ENCODE data around the gene TSPAN16. TPM values are rescaled to one million over a fixed set of nuclear protein-coding genes. Genes with fewer than 3 reads are reported as not detected.

Gene TSPAN16
- total and polyA plus RNA-seq, 2 of the 13 experiments (the other 11 are each of a cell fraction or from before 2014, with no cell fraction given), result not detected

DNA sequence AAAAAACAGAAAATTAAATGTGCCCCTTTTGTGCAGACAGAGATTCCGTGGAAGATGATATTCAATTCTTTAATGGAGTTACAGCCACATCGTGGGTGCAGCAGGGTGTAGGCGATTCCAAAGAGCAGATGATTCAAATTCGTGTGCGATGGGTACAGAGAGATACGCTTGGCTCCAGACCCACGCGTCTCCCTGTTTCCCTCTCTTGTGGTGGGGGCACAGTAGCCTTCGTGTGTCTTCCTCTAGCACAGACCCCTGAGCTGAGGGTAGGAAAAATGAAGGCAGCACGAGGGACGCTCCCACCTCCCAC lies 4.8 kb downstream of the TSPAN16 start:
- no peak for ATAC-seq
- in situ Hi-C loops (cut with HindIII; ENCODE audit: extremely low pct_ligation_motif_present, low pct_unique_long_range_greater_than_20kb), result no loop called here
- H3K4me1 ChIP-seq (ENCODE audit: insufficient read depth, low read length), result peaks cover 22% of the 10 kb centered on the region
- TF ChIP-seq CCDC6 (CRISPR knock-in tag; IDR thresholded peaks at IDR 0.05) (no peak), POGZ (CRISPR knock-in tag; IDR thresholded peaks at IDR 0.05) (no peak), TARDBP (CRISPR knock-in tag; IDR thresholded peaks at IDR 0.05) (no peak), ZNF124 (CRISPR knock-in tag; IDR thresholded peaks at IDR 0.05) (no peak), RARG (CRISPR knock-in tag; IDR thresholded peaks at IDR 0.05; ENCODE audit: low read depth) (no peak), ZNF350 (CRISPR knock-in tag; IDR thresholded peaks at IDR 0.05; ENCODE audit: borderline replicate concordance, low read depth) (no peak), ZNF547 (CRISPR knock-in tag; IDR thresholded peaks at IDR 0.05) (no peak), ZSCAN25 (CRISPR knock-in tag; IDR thresholded peaks at IDR 0.05) (no peak), SP1 (IDR thresholded peaks at IDR 0.05) (no peak), SP1 (CRISPR knock-in tag; IDR thresholded peaks at IDR 0.05) (no peak), ZNF296 (CRISPR knock-in tag; conservative IDR thresholded peaks at IDR 0.05) (no peak), SOX5 (CRISPR knock-in tag; IDR thresholded peaks at IDR 0.05; ENCODE audit: borderline replicate concordance) (no peak), U2AF1 (optimal IDR thresholded peaks at IDR 0.05; ENCODE audit: low read depth, low read length) (no peak), KLF6 (CRISPR knock-in tag; IDR thresholded peaks at IDR 0.05) (no peak), ZNF83 (CRISPR knock-in tag; IDR thresholded peaks at IDR 0.05; ENCODE audit: borderline replicate concordance) (no peak), MTF2 (CRISPR knock-in tag; IDR thresholded peaks at IDR 0.05; ENCODE audit: borderline replicate concordance) (no peak), ELF1 (CRISPR knock-in tag; IDR thresholded peaks at IDR 0.05) (no peak)
- TF ChIP-seq, protein P1, sequence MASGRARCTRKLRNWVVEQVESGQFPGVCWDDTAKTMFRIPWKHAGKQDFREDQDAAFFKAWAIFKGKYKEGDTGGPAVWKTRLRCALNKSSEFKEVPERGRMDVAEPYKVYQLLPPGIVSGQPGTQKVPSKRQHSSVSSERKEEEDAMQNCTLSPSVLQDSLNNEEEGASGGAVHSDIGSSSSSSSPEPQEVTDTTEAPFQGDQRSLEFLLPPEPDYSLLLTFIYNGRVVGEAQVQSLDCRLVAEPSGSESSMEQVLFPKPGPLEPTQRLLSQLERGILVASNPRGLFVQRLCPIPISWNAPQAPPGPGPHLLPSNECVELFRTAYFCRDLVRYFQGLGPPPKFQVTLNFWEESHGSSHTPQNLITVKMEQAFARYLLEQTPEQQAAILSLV (CRISPR knock-in tag; IDR thresholded peaks at IDR 0.05; ENCODE audit: borderline replicate concordance), result no peak
- TF ChIP-seq, protein P2, sequence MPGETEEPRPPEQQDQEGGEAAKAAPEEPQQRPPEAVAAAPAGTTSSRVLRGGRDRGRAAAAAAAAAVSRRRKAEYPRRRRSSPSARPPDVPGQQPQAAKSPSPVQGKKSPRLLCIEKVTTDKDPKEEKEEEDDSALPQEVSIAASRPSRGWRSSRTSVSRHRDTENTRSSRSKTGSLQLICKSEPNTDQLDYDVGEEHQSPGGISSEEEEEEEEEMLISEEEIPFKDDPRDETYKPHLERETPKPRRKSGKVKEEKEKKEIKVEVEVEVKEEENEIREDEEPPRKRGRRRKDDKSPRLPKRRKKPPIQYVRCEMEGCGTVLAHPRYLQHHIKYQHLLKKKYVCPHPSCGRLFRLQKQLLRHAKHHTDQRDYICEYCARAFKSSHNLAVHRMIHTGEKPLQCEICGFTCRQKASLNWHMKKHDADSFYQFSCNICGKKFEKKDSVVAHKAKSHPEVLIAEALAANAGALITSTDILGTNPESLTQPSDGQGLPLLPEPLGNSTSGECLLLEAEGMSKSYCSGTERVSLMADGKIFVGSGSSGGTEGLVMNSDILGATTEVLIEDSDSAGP (CRISPR knock-in tag; IDR thresholded peaks at IDR 0.05; ENCODE audit: borderline replicate concordance), result no peak
- TF ChIP-seq, protein P3, sequence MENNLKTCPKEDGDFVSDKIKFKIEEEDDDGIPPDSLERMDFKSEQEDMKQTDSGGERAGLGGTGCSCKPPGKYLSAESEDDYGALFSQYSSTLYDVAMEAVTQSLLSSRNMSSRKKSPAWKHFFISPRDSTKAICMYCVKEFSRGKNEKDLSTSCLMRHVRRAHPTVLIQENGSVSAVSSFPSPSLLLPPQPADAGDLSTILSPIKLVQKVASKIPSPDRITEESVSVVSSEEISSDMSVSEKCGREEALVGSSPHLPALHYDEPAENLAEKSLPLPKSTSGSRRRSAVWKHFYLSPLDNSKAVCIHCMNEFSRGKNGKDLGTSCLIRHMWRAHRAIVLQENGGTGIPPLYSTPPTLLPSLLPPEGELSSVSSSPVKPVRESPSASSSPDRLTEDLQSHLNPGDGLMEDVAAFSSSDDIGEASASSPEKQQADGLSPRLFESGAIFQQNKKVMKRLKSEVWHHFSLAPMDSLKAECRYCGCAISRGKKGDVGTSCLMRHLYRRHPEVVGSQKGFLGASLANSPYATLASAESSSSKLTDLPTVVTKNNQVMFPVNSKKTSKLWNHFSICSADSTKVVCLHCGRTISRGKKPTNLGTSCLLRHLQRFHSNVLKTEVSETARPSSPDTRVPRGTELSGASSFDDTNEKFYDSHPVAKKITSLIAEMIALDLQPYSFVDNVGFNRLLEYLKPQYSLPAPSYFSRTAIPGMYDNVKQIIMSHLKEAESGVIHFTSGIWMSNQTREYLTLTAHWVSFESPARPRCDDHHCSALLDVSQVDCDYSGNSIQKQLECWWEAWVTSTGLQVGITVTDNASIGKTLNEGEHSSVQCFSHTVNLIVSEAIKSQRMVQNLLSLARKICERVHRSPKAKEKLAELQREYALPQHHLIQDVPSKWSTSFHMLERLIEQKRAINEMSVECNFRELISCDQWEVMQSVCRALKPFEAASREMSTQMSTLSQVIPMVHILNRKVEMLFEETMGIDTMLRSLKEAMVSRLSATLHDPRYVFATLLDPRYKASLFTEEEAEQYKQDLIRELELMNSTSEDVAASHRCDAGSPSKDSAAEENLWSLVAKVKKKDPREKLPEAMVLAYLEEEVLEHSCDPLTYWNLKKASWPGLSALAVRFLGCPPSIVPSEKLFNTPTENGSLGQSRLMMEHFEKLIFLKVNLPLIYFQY (CRISPR knock-in tag; IDR thresholded peaks at IDR 0.05; ENCODE audit: borderline replicate concordance), result no peak

More for the DNA sequence above, 4.8 kb downstream of the TSPAN16 start:
- DNase-seq (ENCODE audit: low spot score), result no peak
- H3K79me2 ChIP-seq (ENCODE audit: insufficient read depth, low read length), result no peaks in the 10 kb centered on the region
- POLR2A ChIA-PET, result no interaction called here
- FAIRE-seq, result no peak
- H3K4me2 ChIP-seq (ENCODE audit: low read depth, low read length), result no peak overlapping the region
- no peak overlapping the region for H3K9ac ChIP-seq (ENCODE audit: insufficient read depth, low read depth, low read length)
- no TSS peak for BruUV-seq (replicated peaks)
- peaks cover 3 to 15% of the 10 kb centered on the region in 2 experiments; a peak in 3 of 5 replicates for H3K27me3 ChIP-seq (ENCODE audit: control insufficient read depth in 1 of 2, insufficient read depth in 2 of 2, low read length in 2 of 2)
- 67% methylated on average over 11 of the region's 11 CpGs for WGBS (ENCODE audit: low lambda C conversion rate)
- H3K27ac ChIP-seq (ENCODE audit: extremely low read length, insufficient read depth, low read length), result no peak overlapping the region
- no peak overlapping the region for H2AFZ ChIP-seq (ENCODE audit: low read length)
- no peaks in the 10 kb centered on the region for H3K9me3 ChIP-seq (ENCODE audit: low read length)
- no peaks in the 10 kb centered on the region for H3K36me3 ChIP-seq (replicated peaks in 1 of 2; ENCODE audit: control insufficient read depth in 1 of 2, insufficient read depth in 2 of 2, low read length in 2 of 2)
- H3K4me3 ChIP-seq (replicated peaks in 1 of 3; ENCODE audit: insufficient read depth in 1 of 3, low read depth in 2 of 3, low read length in 3 of 3), result no peak overlapping the region
- CTCF ChIA-PET (ENCODE audit: low intra/inter-chr PET ratio, low total read pairs), result no interaction called here
- intact Hi-C loops (cut with micrococcal nuclease; ENCODE audit: unreplicated experiment), result no loop called here
- no peaks in the 10 kb centered on the region for H4K20me1 ChIP-seq (ENCODE audit: insufficient read depth, low read length)
